ENCODE data around the gene CLMP. TPM values are rescaled to one million over a fixed set of nuclear protein-coding genes. Genes with fewer than 3 reads are reported as not detected.

Gene CLMP, protein sequence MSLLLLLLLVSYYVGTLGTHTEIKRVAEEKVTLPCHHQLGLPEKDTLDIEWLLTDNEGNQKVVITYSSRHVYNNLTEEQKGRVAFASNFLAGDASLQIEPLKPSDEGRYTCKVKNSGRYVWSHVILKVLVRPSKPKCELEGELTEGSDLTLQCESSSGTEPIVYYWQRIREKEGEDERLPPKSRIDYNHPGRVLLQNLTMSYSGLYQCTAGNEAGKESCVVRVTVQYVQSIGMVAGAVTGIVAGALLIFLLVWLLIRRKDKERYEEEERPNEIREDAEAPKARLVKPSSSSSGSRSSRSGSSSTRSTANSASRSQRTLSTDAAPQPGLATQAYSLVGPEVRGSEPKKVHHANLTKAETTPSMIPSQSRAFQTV
- 17.6 and 24.3 TPM in 2 replicates for total RNA-seq (2014; rRNA removed; shearing (Covaris generic))

DNA sequence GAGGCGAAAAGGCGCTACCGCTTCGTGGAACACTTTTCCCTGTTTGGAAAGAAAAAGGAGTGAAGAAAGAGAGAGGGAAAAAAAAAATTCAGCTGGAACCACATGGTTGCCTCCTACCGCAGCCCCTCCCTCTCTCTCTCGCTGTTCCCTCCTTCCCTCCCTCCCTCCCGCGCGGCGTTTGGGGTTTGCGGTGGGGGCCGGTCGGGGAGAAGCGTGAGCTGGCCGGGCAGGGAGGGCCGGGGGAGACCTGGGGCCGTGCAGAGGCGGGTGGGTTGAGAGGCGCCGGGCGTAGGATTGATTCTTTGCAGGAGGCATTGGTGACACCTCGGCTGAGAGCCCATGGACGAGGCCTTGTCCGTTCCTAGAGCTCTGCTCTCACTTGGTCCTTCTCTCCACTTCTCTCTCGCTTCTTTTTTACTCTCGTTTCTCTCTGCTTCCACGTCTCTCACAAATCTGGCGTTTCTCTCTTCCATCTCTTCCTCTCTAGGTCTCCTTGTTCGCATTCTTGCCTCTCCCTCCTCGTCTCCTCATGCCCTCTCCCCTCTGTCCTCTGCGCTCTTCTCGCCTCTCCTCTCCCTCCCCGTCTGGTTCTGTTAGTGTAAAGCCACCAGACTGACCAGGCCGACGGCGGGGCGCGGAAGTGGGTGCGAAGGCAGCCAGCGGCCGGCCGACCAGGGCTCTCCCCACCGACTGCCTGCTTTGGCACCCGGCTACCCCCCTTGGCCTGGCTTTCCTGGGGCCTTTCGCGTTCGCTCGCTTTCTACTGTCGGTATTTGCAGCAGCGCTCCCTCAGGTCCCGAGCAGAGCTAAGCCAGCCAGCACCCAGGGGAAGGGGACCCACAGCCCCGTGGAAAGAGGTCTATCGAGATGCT lies at the start of gene CLMP:
TSS of gene CLMP (minus strand) at position 61 of the 872 bp plus-strand sequence. CDS start 308 bp downstream, outside the sequence.
- Histone ChIP-seq H3K27me3 (ENCODE audit: control insufficient read depth, insufficient read depth, low read length) (no peaks in the 10 kb centered on the region; the same call in 1 of the 2 replicates), H3K36me3 (replicated peaks; ENCODE audit: control insufficient read depth, insufficient read depth, low read length) (no peaks in the 10 kb centered on the region; the same call in 1 of the 2 replicates), H3K4me3 (ENCODE audit: insufficient read depth, low read depth, low read length) (peak within 1 kb of the TSS; percentile 68)
- peak; percentile 89 for DNase-seq

- no peak for DNase-seq
- no peaks in the 10 kb centered on the region for H3K36me3 ChIP-seq (replicated peaks; ENCODE audit: control insufficient read depth, insufficient read depth, low read length)
- H3K27me3 ChIP-seq (ENCODE audit: control insufficient read depth, insufficient read depth, low read length), result no peaks in the 10 kb centered on the region
- H3K4me3 ChIP-seq (ENCODE audit: insufficient read depth, low read depth, low read length), result no peak overlapping the region
These were observed 47.0 kb upstream of the CLMP start for GRCh38 chr11:123241874-123242543.

DNA sequence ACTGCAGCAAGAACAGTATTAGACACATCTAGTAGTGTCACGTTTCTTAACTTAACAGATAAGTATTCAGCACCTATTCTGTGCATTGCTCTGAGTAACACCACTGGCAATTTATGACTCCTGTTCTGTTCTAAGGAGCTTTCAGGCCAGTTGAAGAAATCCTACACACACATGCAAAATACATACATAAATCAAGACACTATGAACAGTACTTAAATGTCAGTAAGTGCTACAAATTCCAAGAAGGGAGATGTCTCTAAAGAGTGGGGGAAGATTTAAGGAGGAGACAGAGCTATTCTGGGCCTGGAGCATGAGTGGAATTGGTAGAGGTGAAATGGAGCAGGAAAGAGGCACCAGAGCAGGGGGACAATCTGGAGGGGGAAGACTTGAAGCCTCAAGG lies 46.2 kb upstream of the CLMP start:
- DNase-seq, result no peak
- no peak overlapping the region for H3K4me3 ChIP-seq (ENCODE audit: insufficient read depth, low read depth, low read length)
- H3K27me3 ChIP-seq (ENCODE audit: control insufficient read depth, insufficient read depth, low read length), result no peaks in the 10 kb centered on the region
- H3K36me3 ChIP-seq (replicated peaks; ENCODE audit: control insufficient read depth, insufficient read depth, low read length), result no peaks in the 10 kb centered on the region

- Histone ChIP-seq H3K27me3 (ENCODE audit: control insufficient read depth, insufficient read depth, low read length) (no peaks in the 10 kb centered on the region), H3K4me3 (ENCODE audit: insufficient read depth, low read depth, low read length) (no peak overlapping the region), H3K36me3 (replicated peaks; ENCODE audit: control insufficient read depth, insufficient read depth, low read length) (no peaks in the 10 kb centered on the region)
- DNase-seq, result no peak
These were observed 44.4 kb upstream of the CLMP start for GRCh38 chr11:123239191-123240150.

GRCh38 chr11:123238297-123238696 lies 43.2 kb upstream of the CLMP start:
- no peak for DNase-seq
- Histone ChIP-seq H3K27me3 (ENCODE audit: control insufficient read depth, insufficient read depth, low read length) (no peaks in the 10 kb centered on the region), H3K4me3 (ENCODE audit: insufficient read depth, low read depth, low read length) (no peak overlapping the region), H3K36me3 (replicated peaks; ENCODE audit: control insufficient read depth, insufficient read depth, low read length) (no peaks in the 10 kb centered on the region)

GRCh38 chr11:123236879-123237278 lies 41.8 kb upstream of the CLMP start:
- DNase-seq, result no peak
- Histone ChIP-seq H3K4me3 (ENCODE audit: insufficient read depth, low read depth, low read length) (no peak overlapping the region), H3K36me3 (replicated peaks; ENCODE audit: control insufficient read depth, insufficient read depth, low read length) (no peaks in the 10 kb centered on the region), H3K27me3 (ENCODE audit: control insufficient read depth, insufficient read depth, low read length) (no peaks in the 10 kb centered on the region)

GRCh38 chr11:123235656-123236261 lies 40.7 kb upstream of the CLMP start:
- Histone ChIP-seq H3K36me3 (replicated peaks; ENCODE audit: control insufficient read depth, insufficient read depth, low read length) (no peaks in the 10 kb centered on the region), H3K27me3 (ENCODE audit: control insufficient read depth, insufficient read depth, low read length) (no peaks in the 10 kb centered on the region), H3K4me3 (ENCODE audit: insufficient read depth, low read depth, low read length) (no peak overlapping the region)
- DNase-seq, result no peak

- no peak overlapping the region for H3K4me3 ChIP-seq (ENCODE audit: insufficient read depth, low read depth, low read length)
- DNase-seq, result peak; percentile 49
- no peaks in the 10 kb centered on the region for H3K36me3 ChIP-seq (replicated peaks; ENCODE audit: control insufficient read depth, insufficient read depth, low read length)
- H3K27me3 ChIP-seq (ENCODE audit: control insufficient read depth, insufficient read depth, low read length), result no peaks in the 10 kb centered on the region
These were observed 40.1 kb upstream of the CLMP start for GRCh38 chr11:123235117-123235655.

DNA sequence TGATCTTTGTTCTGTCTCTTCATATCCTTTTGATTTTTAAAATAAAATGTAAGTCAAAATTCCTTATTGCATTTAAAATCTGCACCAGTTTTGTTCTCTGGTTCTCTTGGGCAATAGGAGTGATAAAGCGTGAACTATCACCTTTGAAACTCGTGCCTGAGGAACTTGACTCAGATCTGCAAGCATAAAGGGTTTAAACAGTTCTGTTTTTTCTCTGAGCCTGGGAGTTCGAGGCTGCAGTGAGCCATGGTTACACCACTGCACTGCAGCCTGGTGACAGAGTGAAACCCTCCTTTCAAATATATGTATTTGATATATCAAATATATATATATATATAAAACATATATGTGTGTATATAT lies 38.9 kb upstream of the CLMP start:
- DNase-seq, result no peak
- Histone ChIP-seq H3K4me3 (ENCODE audit: insufficient read depth, low read depth, low read length) (no peak overlapping the region), H3K27me3 (ENCODE audit: control insufficient read depth, insufficient read depth, low read length) (no peaks in the 10 kb centered on the region), H3K36me3 (replicated peaks; ENCODE audit: control insufficient read depth, insufficient read depth, low read length) (no peaks in the 10 kb centered on the region)

DNA sequence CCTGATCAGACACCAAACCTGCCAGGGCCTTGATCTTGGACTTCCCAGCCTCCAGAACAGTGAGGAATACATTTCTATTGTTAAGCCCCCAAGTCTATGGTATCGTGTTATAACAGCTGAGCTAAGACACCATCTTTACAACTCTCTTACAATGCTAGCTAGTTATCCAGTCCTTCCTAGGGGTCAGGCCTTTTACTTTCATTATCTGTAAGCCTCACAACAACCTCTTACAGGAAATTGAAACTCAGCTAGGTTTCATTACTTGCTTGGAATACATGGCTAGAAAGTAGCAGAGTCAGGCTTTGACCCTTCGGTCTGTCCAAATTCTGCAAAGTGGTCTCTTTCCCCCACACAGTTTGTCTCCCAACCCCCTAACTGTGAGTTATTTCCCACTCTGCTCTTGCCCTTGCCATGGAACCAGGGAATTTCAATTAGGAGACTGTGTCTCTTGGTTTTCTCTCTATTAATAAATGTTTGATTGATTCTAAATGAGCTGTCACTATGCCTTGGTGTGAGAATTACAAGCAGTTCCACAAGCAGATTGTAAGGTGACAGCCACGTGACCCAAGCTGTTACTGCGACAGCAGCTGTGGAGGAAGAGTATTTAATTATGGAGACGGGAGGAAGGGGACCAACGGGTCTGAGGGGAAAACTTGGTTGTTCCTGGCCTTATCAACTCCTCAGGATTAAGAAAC lies 38.4 kb upstream of the CLMP start:
- H3K4me3 ChIP-seq (ENCODE audit: insufficient read depth, low read depth, low read length), result no peak overlapping the region
- no peaks in the 10 kb centered on the region for H3K27me3 ChIP-seq (ENCODE audit: control insufficient read depth, insufficient read depth, low read length)
- H3K36me3 ChIP-seq (replicated peaks; ENCODE audit: control insufficient read depth, insufficient read depth, low read length), result no peaks in the 10 kb centered on the region
- no peak for DNase-seq

GRCh38 chr11:123231777-123232176 lies 36.7 kb upstream of the CLMP start:
- no peak for DNase-seq
- Histone ChIP-seq H3K4me3 (ENCODE audit: insufficient read depth, low read depth, low read length) (no peak overlapping the region), H3K36me3 (replicated peaks; ENCODE audit: control insufficient read depth, insufficient read depth, low read length) (no peaks in the 10 kb centered on the region), H3K27me3 (ENCODE audit: control insufficient read depth, insufficient read depth, low read length) (no peaks in the 10 kb centered on the region)

GRCh38 chr11:123231256-123231655 lies 36.2 kb upstream of the CLMP start:
- Histone ChIP-seq H3K27me3 (ENCODE audit: control insufficient read depth, insufficient read depth, low read length) (no peaks in the 10 kb centered on the region), H3K36me3 (replicated peaks; ENCODE audit: control insufficient read depth, insufficient read depth, low read length) (no peaks in the 10 kb centered on the region), H3K4me3 (ENCODE audit: insufficient read depth, low read depth, low read length) (no peak overlapping the region)
- no peak for DNase-seq

- Histone ChIP-seq H3K36me3 (replicated peaks; ENCODE audit: control insufficient read depth, insufficient read depth, low read length) (no peaks in the 10 kb centered on the region), H3K27me3 (ENCODE audit: control insufficient read depth, insufficient read depth, low read length) (no peaks in the 10 kb centered on the region), H3K4me3 (ENCODE audit: insufficient read depth, low read depth, low read length) (no peak overlapping the region)
- no peak for DNase-seq
These were observed 35.3 kb upstream of the CLMP start for GRCh38 chr11:123230346-123230745.

Measured in H7 (cell line).